Left ventricle myocardium inferior (tissue), 1 donor: ENCODE data around the gene MRPS16. TPM values are rescaled to one million over a fixed set of nuclear protein-coding genes. Genes with fewer than 3 reads are reported as not detected.
A peak's percentile ranks its signal among the peaks of the same experiment; 100 is the strongest.

Source experiments
- DNase-seq: peaks from one replicate; pipeline ENCODE4 v3.0.0-alpha.2; 2020
- H3K27ac ChIP-seq: fragments of 200-600 bp; replicated peaks from 2 replicates; pipeline ENCODE4 v1.8.0; 2021
- H3K27me3 ChIP-seq: fragments of 200-600 bp; 2 replicates; pipeline ENCODE4 v1.8.0; 2021; ENCODE audit warnings: low read depth
- H3K36me3 ChIP-seq: fragments of 200-600 bp; 2 replicates; pipeline ENCODE4 v1.8.0; 2021
- H3K4me1 ChIP-seq: fragments of 200-600 bp; 2 replicates; pipeline ENCODE4 v1.8.0; 2021
- H3K4me3 ChIP-seq: fragments of 200-600 bp; 2 replicates; pipeline ENCODE4 v1.8.0; 2021; ENCODE audit warnings: mild to moderate bottlenecking, moderate library complexity
- H3K9me3 ChIP-seq: fragments of 200-600 bp; replicated peaks from 2 replicates; pipeline ENCODE4 v1.8.0; 2021
- CTCF ChIP-seq: fragments of 200-600 bp; IDR thresholded peaks from 2 replicates; pipeline ENCODE4 v1.8.0; 2021; ENCODE audit warnings: antibody characterized with exemption, mild to moderate bottlenecking, borderline replicate concordance
- intact Hi-C: fragments of 100-400 bp; cut with micrococcal nuclease; formaldehyde crosslinking; loops from one replicate; pipeline ENCODE4 v1.11.0; 2022
- total RNA-seq: library from RNA; stranded (reverse); fragmentation: NEBNext Ultra II Directional; extraction: Animal tissue kit (Norgen Biotek cat#: 25700); gene quantifications from one replicate; pipeline ENCODE4 v1.2.1, GENCODE V29; 2021
- donor health status: DM: no; HTN: yes; CAD: no; lungs with severe emphysema.

The MRPS16 gene
- total RNA-seq, 1 donor from 2014 or later, result 102 TPM

GRCh38 chr10:73238990-73239566, 13.4 kb downstream of the MRPS16 start:
- no peak for TF ChIP-seq CTCF
- H3K9me3 ChIP-seq, result no peaks in the 10 kb centered on the region
- H3K27ac ChIP-seq, result no peak overlapping the region
- H3K36me3 ChIP-seq, result peaks cover 54% of the 10 kb centered on the region
- intact Hi-C loops, result no loop called here
- H3K4me3 ChIP-seq, result no peak overlapping the region
- H3K27me3 ChIP-seq, result no peaks in the 10 kb centered on the region
- no peak for DNase-seq
- peaks cover 8% of the 10 kb centered on the region for H3K4me1 ChIP-seq

GRCh38 chr10:73234695-73235094, 17.7 kb downstream of the MRPS16 start:
- no peak overlapping the region for H3K4me3 ChIP-seq
- H3K27me3 ChIP-seq, result no peaks in the 10 kb centered on the region
- peaks cover 30% of the 10 kb centered on the region for H3K36me3 ChIP-seq
- no peaks in the 10 kb centered on the region for H3K9me3 ChIP-seq
- TF ChIP-seq CTCF, result no peak
- intact Hi-C loops, result no loop called here
- peaks cover 18% of the 10 kb centered on the region for H3K4me1 ChIP-seq
- DNase-seq, result no peak
- H3K27ac ChIP-seq, result peak overlapping the region; percentile 31

- Histone ChIP-seq H3K27me3 (no peaks in the 10 kb centered on the region), H3K9me3 (no peaks in the 10 kb centered on the region), H3K4me3 (no peak overlapping the region), H3K36me3 (peaks cover 28% of the 10 kb centered on the region), H3K4me1 (peaks cover 18% of the 10 kb centered on the region), H3K27ac (peak overlapping the region; percentile 31)
- intact Hi-C loops, result no loop called here
- no peak for DNase-seq
- TF ChIP-seq CTCF, result no peak
These were observed 18.6 kb downstream of the MRPS16 start for GRCh38 chr10:73233883-73234282.

- peak overlapping the region; percentile 31 for H3K27ac ChIP-seq
- no peak for DNase-seq
- no peak overlapping the region for H3K4me3 ChIP-seq
- peaks cover 28% of the 10 kb centered on the region for H3K36me3 ChIP-seq
- no peaks in the 10 kb centered on the region for H3K27me3 ChIP-seq
- no peak for TF ChIP-seq CTCF
- intact Hi-C loops, result no loop called here
- H3K9me3 ChIP-seq, result no peaks in the 10 kb centered on the region
- H3K4me1 ChIP-seq, result peaks cover 18% of the 10 kb centered on the region
These were observed 19.6 kb downstream of the MRPS16 start for GRCh38 chr10:73232887-73233286.

GRCh38 chr10:73229567-73229966, 22.9 kb downstream of the MRPS16 start:
- DNase-seq, result no peak
- no peaks in the 10 kb centered on the region for H3K27me3 ChIP-seq
- intact Hi-C loops, result no loop called here
- H3K4me1 ChIP-seq, result peaks cover 15% of the 10 kb centered on the region
- H3K36me3 ChIP-seq, result peaks cover 22% of the 10 kb centered on the region
- no peak overlapping the region for H3K27ac ChIP-seq
- no peak for TF ChIP-seq CTCF
- no peaks in the 10 kb centered on the region for H3K9me3 ChIP-seq
- H3K4me3 ChIP-seq, result no peak overlapping the region
